ENCODE measurements around the gene SLC44A3.

SLC44A3 gene, protein sequence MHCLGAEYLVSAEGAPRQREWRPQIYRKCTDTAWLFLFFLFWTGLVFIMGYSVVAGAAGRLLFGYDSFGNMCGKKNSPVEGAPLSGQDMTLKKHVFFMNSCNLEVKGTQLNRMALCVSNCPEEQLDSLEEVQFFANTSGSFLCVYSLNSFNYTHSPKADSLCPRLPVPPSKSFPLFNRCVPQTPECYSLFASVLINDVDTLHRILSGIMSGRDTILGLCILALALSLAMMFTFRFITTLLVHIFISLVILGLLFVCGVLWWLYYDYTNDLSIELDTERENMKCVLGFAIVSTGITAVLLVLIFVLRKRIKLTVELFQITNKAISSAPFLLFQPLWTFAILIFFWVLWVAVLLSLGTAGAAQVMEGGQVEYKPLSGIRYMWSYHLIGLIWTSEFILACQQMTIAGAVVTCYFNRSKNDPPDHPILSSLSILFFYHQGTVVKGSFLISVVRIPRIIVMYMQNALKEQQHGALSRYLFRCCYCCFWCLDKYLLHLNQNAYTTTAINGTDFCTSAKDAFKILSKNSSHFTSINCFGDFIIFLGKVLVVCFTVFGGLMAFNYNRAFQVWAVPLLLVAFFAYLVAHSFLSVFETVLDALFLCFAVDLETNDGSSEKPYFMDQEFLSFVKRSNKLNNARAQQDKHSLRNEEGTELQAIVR

DNA sequence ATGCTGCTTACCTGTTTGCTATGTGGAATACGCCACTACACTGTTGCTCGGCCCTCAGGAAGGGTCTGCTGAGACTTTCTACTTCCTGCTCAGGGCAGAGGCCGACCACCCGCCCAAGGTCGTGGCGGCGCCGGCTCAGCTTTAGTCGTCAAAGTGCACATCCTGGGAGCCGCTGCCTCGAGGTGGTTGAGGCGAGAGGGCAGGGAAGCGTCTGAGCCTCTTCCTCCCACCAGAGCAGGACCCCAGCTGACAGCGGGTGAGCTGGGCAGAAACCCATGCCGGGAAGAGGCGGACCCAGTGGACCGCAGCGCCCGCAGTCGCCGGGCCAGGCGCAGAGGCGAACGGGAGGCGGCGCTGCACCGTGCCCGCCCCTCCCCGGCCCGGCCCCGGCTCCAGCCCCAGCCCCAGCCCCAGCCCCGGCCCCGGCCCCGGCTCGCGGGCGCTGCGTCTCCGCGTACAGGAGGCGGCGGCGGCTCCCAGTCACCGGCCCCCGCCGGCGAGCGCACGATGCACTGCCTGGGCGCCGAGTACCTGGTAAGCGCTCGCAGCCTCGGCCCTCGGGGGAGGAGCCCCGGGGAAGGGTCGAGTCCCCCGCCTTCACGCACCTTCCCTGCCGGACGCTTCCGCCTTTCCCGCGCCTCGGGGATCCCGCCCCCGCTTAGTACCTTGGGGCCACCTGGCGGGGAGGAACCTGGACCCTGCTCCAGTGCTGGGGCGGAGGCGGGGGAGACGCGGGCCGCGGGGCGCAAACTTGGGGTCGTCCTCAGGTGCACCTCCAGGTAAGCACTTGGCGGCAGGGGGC, at the start of gene SLC44A3:
TSS of gene SLC44A3 (plus strand) at position 413 of the 802 bp plus-strand sequence. CDS start at position 508, 95 bp downstream.
- DNase-seq (ENCODE audit: low spot score), result no peak

DNA sequence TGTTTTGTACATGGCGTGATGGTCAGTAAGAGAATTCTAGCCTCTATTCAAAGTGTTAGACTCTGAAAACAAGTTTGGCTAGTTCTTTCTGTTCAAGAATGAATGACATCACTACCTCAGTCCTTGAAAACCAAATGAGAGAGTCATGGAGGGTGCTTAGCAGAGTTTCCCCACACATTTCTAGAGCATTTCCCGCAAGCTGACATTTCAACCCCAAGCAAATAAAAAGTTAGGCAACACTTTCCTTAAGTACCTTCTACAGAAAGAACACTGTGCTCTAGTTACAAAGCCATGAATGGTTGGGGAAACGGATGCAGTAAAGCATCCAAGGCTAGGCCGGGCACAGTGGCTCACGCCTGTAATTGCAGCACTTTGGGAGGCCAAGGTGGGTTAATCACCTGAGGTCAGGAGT, 47.9 kb upstream of the SLC44A3 start:
- no peak for DNase-seq (ENCODE audit: low spot score)

- no peak for DNase-seq (ENCODE audit: low spot score)
These were observed 47.3 kb upstream of the SLC44A3 start for GRCh38 chr1:94772845-94773244.

- DNase-seq (ENCODE audit: low spot score), result no peak
These were observed 46.8 kb upstream of the SLC44A3 start for GRCh38 chr1:94773296-94773809.

GRCh38 chr1:94773931-94774422, 46.2 kb upstream of the SLC44A3 start:
- no peak for DNase-seq (ENCODE audit: low spot score)

- DNase-seq (ENCODE audit: low spot score), result no peak
These were observed 43.7 kb upstream of the SLC44A3 start for GRCh38 chr1:94776474-94776873.

- DNase-seq (ENCODE audit: low spot score), result no peak
These were observed 42.9 kb upstream of the SLC44A3 start for GRCh38 chr1:94777281-94777680.

- no peak for DNase-seq (ENCODE audit: low spot score)
These were observed 41.3 kb upstream of the SLC44A3 start for GRCh38 chr1:94778808-94779207.

- DNase-seq (ENCODE audit: low spot score), result no peak
These were observed 36.6 kb upstream of the SLC44A3 start for GRCh38 chr1:94783342-94784189.

- DNase-seq (ENCODE audit: low spot score), result no peak
These were observed 36.0 kb upstream of the SLC44A3 start for GRCh38 chr1:94784190-94784515.

DNA sequence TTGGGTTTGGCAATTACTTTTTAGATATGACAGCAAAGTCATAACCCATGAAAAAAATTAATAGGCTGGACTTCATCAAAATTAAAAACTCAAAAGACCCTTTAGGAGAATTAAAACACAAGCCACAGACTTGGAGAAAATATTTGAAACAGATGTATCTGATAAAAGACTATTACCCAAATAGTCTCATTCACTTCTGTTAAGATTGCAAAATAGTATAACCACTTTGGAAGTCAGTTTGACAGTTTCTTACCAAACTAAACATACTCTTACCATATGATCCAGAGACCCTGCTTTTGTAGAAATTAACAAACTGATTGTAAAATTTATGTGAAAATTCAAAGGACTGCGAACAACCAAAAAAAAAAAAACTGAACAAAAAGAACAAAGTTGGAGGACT, 32.5 kb upstream of the SLC44A3 start:
- DNase-seq (ENCODE audit: low spot score), result no peak

DNA sequence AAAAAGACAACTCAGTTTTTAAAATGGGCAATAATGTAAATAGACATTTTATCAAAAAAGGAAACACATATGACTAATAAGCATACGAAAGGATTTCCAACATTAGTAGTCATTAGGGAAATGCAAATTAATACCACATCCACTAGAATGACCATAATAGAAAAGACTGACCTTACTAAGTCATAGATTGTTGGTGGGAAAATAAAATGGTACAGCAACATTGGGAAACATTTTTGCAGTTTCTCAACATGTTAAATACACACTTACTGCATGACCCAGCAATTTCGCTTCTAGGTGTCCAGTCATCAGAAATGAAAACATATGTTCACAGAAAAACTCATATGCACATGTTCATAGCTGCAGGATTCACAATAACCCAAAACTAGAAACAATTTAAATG, 29.9 kb upstream of the SLC44A3 start:
- DNase-seq (ENCODE audit: low spot score), result no peak

- DNase-seq (ENCODE audit: low spot score), result no peak
These were observed 29.5 kb upstream of the SLC44A3 start for GRCh38 chr1:94790670-94791069.

- no peak for DNase-seq (ENCODE audit: low spot score)
These were observed 27.5 kb upstream of the SLC44A3 start for GRCh38 chr1:94792473-94793295.

GRCh38 chr1:94793296-94793656, 26.9 kb upstream of the SLC44A3 start:
- DNase-seq (ENCODE audit: low spot score), result no peak

- no peak for DNase-seq (ENCODE audit: low spot score)
These were observed 24.7 kb upstream of the SLC44A3 start for GRCh38 chr1:94795434-94795833.

- DNase-seq (ENCODE audit: low spot score), result no peak
These were observed 23.9 kb upstream of the SLC44A3 start for GRCh38 chr1:94796266-94796665.

DNA sequence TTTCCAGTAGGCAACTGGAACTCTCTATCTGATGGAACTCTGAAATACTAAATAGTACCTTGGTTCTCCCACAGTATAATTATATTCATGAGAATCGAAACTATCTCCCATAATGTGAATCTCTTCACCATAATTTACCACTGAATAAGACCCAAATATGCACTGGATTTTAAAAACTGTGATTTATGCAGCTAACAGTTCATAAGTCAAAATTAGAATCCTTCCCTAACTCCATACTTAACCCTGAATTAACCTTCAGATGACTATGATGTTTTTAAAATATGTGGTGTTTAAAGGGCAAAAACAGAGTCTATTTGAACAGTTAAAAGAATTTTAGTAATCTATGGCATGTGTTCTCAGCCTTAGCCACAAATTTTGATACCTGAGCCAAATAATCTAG, 22.9 kb upstream of the SLC44A3 start:
- DNase-seq (ENCODE audit: low spot score), result no peak

DNA sequence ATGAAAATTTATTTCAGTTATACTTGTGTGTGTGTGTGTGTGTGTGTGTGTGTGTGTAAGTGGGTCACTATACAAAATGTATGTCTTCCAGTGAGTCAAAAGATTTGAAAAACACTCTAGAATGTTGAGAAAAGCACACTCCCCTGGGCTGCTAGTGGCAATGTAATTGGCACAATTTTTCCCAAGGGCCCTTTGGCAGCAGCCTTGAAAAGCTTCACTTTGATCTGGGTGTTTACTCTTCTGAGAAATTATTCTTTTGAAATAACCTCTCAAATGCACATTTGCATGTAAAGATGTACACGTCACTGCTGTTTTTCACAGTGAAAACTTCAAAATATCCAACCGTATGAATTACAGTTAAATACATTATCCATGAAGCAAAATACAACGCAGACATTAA, 22.1 kb upstream of the SLC44A3 start:
- DNase-seq (ENCODE audit: low spot score), result no peak

- DNase-seq (ENCODE audit: low spot score), result no peak
These were observed 21.7 kb upstream of the SLC44A3 start for GRCh38 chr1:94798462-94798861.

DNA sequence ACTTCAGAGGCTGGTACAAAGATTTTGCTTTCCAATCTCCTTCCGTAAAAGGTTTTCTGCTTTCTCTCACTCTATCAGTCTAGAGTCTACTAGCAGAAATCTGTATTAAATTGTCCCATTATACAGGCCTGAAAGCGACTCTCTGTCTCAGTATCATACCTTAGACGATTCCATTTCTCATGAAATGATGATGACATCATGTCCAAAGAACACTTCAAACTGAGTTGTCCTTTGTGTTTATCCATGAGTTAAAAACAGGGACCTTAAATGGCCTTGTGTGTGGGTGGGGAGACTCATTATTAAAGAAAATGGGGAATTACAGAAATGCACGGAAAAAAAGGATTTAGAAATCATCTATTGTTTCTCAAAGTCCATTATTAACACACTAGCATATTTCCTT, 21.0 kb upstream of the SLC44A3 start:
- DNase-seq (ENCODE audit: low spot score), result no peak

Data from CD4-positive, alpha-beta T cell treated with Interleukin-2 at 100 ng/mL for 4 hours (primary cell).